ES-I3 (cell line): Measurements from ENCODE around the gene SC5D.

ENCODE experiments used
- H3K36me3 ChIP-seq: 2 replicates; pipeline ENCODE4 v1.6.1; 2013; ENCODE audit warnings: mild to moderate bottlenecking, low read length, control low read depth, moderate library complexity; ENCODE audit not compliant: insufficient read depth
- H3K4me1 ChIP-seq: 2 replicates; pipeline ENCODE4 v1.6.1; 2013; ENCODE audit warnings: mild to moderate bottlenecking, control low read depth, low read length; ENCODE audit not compliant: insufficient read depth
- H3K9ac ChIP-seq: 2 replicates; pipeline ENCODE4 v1.6.1; 2013; ENCODE audit warnings: low read depth, mild to moderate bottlenecking, low read length, moderate library complexity
- H3K9me3 ChIP-seq: 2 replicates; pipeline ENCODE4 v1.6.1; 2013; ENCODE audit warnings: mild to moderate bottlenecking, low read length, moderate library complexity; ENCODE audit not compliant: control insufficient read depth, insufficient read depth

Gene SC5D, protein sequence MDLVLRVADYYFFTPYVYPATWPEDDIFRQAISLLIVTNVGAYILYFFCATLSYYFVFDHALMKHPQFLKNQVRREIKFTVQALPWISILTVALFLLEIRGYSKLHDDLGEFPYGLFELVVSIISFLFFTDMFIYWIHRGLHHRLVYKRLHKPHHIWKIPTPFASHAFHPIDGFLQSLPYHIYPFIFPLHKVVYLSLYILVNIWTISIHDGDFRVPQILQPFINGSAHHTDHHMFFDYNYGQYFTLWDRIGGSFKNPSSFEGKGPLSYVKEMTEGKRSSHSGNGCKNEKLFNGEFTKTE

GRCh38 chr11:121292495-121293287 lies at the start of gene SC5D:
SC5D (plus strand) TSS chr11:121292771; CDS start chr11:121303376, 10,605 bp downstream.
- Histone ChIP-seq H3K36me3 (no peaks in the 10 kb centered on the region), H3K4me1 (peaks cover 18% of the 10 kb centered on the region), H3K9ac (peak within 1 kb of the TSS; percentile 60), H3K9me3 (no peaks in the 10 kb centered on the region)

GRCh38 chr11:121244884-121245283 lies 47.7 kb upstream of the SC5D start:
- H3K4me1 ChIP-seq: no peaks in the 10 kb centered on the region; the same call in 1 of the 2 replicates

GRCh38 chr11:121246021-121246768 lies 46.4 kb upstream of the SC5D start:
- Histone ChIP-seq H3K9me3 (no peaks in the 10 kb centered on the region), H3K4me1 (peaks cover 5% of the 10 kb centered on the region; the same call in 1 of the 2 replicates), H3K9ac (no peak overlapping the region), H3K36me3 (no peaks in the 10 kb centered on the region)

More at GRCh38 chr11:121244884-121245283, 47.7 kb upstream of the SC5D start:
- Histone ChIP-seq H3K9ac (no peak overlapping the region), H3K9me3 (peaks cover 3% of the 10 kb centered on the region; the same call in 1 of the 2 replicates), H3K36me3 (no peaks in the 10 kb centered on the region)

GRCh38 chr11:121246769-121247035 lies 45.9 kb upstream of the SC5D start:
- H3K9me3 ChIP-seq: no peaks in the 10 kb centered on the region
- H3K4me1 ChIP-seq: peaks cover 5% of the 10 kb centered on the region; the same call in 1 of the 2 replicates
- no peaks in the 10 kb centered on the region for H3K36me3 ChIP-seq
- no peak overlapping the region for H3K9ac ChIP-seq

- no peak overlapping the region for H3K9ac ChIP-seq
- no peaks in the 10 kb centered on the region for H3K36me3 ChIP-seq
- H3K4me1 ChIP-seq: peaks cover 5% of the 10 kb centered on the region; the same call in 1 of the 2 replicates
- no peaks in the 10 kb centered on the region for H3K9me3 ChIP-seq
These were observed 44.1 kb upstream of the SC5D start for GRCh38 chr11:121248496-121248895.

DNA sequence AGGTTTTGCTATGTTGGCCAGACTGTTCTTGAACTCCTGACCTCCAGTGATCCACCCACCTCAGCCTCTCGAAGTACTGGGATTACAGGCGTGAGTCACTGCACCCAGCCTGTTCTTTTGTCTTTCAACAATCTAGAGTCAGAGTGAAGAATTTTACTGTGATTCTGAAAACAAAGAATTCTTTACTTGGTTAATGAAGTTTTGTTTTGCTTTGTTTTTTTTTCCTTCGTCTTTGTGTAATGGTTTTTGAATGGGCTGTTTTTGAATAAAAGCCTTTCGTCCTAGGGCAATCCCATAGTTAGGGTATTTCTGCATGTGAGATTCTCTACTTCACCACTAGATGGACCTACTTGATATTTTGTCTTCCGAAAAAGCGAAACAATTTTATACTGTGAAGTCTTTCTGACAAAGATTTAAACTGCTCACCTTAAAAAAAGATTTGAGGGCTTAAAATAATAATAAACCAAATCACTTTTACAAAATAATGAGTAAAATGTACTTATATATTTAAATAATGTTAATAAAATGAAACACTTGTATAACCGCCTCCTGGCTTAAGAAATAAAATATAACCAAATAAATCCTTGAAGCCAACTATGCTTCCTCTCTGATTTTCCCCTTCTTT lies 43.4 kb upstream of the SC5D start:
- Histone ChIP-seq H3K9me3 (no peaks in the 10 kb centered on the region), H3K4me1 (peaks cover 5% of the 10 kb centered on the region; the same call in 1 of the 2 replicates), H3K36me3 (no peaks in the 10 kb centered on the region), H3K9ac (no peak overlapping the region)

DNA sequence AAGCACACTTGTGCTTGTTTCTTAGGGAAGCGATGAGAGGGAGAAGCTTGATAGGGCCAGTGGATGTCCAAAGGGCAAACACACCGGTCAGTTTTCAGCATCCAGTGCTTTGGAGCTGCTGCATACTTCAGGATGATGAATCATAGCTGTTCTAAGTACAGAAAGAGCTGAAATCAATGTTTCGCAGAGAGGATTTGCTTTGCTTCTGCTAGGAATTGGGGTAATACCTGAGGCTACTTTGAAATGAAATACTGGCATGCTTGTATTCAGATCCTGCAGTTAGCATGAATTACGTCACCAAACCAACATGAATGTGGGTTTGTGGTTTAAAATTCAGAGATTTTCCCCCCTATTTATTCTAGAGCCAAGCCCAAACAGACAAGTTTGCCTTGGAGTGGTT lies 41.7 kb upstream of the SC5D start:
- no peaks in the 10 kb centered on the region for H3K9me3 ChIP-seq
- no peaks in the 10 kb centered on the region for H3K36me3 ChIP-seq
- H3K9ac ChIP-seq: no peak overlapping the region
- H3K4me1 ChIP-seq: peaks cover 5% of the 10 kb centered on the region; the same call in 1 of the 2 replicates

DNA sequence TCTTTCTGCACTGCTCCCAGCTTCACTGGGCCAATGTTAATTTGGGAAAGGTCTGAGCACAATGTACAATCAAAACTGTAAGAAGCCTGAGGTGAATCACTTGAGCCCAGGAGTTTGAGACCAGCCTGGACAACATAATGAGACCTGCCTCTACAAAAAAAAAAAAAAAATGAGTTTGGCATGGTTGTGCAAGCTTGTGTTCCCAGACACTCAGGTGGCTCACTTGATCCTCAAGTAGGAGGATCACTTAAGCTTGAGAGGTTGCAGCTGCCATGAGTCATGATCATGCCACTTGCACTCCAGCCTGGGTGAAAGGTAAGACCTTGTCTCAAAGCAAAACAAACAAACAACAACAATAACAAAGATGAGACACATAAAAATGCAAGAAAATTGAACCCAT lies 38.6 kb upstream of the SC5D start:
- Histone ChIP-seq H3K9ac (no peak overlapping the region), H3K36me3 (no peaks in the 10 kb centered on the region), H3K9me3 (no peaks in the 10 kb centered on the region), H3K4me1 (peaks cover 5% of the 10 kb centered on the region; the same call in 1 of the 2 replicates)

- no peak overlapping the region for H3K9ac ChIP-seq
- no peaks in the 10 kb centered on the region for H3K9me3 ChIP-seq
- peaks cover 5% of the 10 kb centered on the region; the same call in 1 of the 2 replicates for H3K4me1 ChIP-seq
- no peaks in the 10 kb centered on the region for H3K36me3 ChIP-seq
These were observed 37.8 kb upstream of the SC5D start for GRCh38 chr11:121254756-121255155.

DNA sequence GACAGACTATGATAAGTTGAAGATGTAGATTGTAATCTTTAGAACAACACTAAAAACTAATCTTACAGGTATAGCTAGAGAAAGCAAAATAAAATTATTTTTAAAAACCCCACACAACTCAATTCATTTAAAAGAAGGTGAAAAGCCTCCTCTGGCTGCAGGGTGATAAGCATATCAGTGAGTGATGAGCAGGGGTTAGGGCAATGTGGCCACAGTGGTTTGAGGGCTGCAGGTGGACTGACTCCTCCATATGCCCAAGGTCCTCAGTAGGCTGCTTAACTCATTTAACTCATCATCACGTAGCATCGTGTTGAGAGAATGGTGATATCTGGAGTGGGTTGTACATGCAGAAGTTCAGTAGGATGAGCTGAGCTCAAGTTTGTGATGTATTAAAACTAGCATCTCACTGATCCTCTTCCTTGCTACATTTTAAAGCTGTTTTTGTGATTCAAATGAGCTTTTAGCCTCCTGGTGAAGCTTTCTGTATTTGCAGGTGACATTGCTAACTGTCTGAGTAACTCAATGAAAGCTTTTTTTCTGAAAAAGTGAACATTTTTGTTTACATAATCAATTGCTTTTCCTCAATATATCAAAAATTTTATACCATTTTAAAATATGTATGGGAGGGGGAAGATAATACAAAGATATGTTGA lies 37.0 kb upstream of the SC5D start:
- Histone ChIP-seq H3K9me3 (no peaks in the 10 kb centered on the region), H3K36me3 (no peaks in the 10 kb centered on the region), H3K9ac (no peak overlapping the region), H3K4me1 (no peaks in the 10 kb centered on the region)

DNA sequence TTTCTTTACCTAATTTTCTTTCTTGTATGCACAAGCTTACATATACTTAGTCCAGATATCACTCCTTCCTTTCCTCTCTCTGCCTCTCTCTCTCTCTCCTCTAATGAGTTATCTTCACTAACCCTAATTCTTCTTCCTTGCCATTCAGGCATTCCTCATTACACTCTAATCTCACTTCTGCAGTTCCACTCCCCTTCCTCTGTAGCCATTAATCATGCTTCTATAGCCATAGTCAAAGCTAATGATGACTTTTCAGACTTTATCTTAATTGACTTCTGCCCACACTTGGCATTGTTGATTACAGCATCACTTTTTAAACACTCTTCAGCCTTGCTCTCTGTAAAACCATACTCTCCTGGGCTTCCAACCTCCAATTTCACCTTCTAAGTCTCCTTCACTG lies 35.3 kb upstream of the SC5D start:
- H3K9ac ChIP-seq: no peak overlapping the region
- H3K9me3 ChIP-seq: no peaks in the 10 kb centered on the region

DNA sequence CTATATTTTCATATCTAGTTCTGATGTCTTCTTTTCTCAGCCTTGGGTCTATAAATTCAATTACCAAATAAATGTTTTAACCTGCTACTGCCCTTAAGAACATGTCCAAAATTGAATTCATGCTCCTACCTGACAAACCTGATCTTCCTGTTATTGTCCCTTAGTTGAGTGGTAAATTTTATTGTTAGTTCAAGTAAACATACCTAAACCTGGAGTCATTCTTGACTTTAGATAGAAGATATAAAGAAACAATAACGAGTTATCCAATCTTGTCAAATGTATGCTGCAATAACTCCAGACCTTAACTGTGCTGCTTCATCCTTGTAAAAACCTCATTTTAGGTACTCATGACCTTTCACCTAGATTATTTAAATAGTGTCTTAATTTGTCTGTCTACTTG lies 34.6 kb upstream of the SC5D start:
- Histone ChIP-seq H3K36me3 (no peaks in the 10 kb centered on the region), H3K9ac (no peak overlapping the region), H3K9me3 (no peaks in the 10 kb centered on the region), H3K4me1 (no peaks in the 10 kb centered on the region)

More for the DNA sequence above, 35.3 kb upstream of the SC5D start:
- Histone ChIP-seq H3K4me1 (no peaks in the 10 kb centered on the region), H3K36me3 (no peaks in the 10 kb centered on the region)

DNA sequence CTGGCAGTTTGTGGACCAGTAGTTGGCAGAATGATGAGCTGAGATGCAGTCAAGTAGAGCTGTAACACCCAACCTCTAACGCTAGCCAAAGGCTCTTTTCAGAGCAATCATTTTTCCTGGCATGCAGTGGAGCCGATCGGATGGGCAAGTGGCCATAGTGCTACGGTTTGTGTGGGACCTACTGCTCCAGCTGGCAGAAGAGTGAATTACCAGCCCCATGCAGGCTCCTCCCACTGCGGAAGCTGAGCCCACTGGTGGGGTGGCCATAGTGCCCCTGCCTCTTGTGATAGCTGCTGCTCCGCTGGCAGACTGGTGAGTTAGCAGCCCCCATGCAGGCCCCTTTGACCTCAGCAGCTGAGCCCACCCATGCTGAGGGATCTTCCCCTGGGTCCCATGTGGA lies 27.0 kb upstream of the SC5D start:
- Histone ChIP-seq H3K4me1 (peaks cover 7% of the 10 kb centered on the region; the same call in 1 of the 2 replicates), H3K9ac (no peak overlapping the region), H3K36me3 (no peaks in the 10 kb centered on the region), H3K9me3 (no peaks in the 10 kb centered on the region)

DNA sequence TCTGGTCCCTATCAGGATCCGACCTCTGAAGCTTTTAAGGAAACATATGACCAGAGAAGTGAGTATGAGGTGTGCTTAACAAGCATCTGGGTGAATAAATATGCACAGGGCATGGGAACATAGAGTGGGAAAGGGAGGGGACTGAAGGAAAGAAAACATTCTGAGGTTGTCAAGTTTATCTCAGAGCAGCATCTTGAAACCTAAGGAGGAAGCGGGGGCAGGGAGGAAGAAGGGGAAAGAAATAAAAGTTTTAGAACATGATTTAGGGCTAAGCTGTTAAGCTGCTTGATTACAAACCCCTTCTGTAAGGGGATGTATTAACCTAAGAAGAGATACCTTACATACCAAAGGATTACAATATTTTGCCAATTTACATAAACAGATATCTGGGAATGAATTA lies 24.0 kb upstream of the SC5D start:
- no peak overlapping the region for H3K9ac ChIP-seq
- peaks cover 7% of the 10 kb centered on the region; the same call in 1 of the 2 replicates for H3K4me1 ChIP-seq
- no peaks in the 10 kb centered on the region for H3K36me3 ChIP-seq
- H3K9me3 ChIP-seq: no peaks in the 10 kb centered on the region
